ENCODE data around the gene NCKAP1.

The NCKAP1 gene

GRCh38 chr2:182951948-182952663, 86.2 kb downstream of the NCKAP1 start:
- peak; percentile 68 for DNase-seq (ENCODE audit: low spot score)

GRCh38 chr2:182950546-182950945, 87.7 kb downstream of the NCKAP1 start:
- DNase-seq (ENCODE audit: low spot score), result no peak

GRCh38 chr2:182949572-182950189, 88.6 kb downstream of the NCKAP1 start:
- peak; percentile 45 for DNase-seq (ENCODE audit: low spot score)

- DNase-seq (ENCODE audit: low spot score), result peak; percentile 33
Observed at GRCh38 chr2:182949052-182949451, 89.2 kb downstream of the NCKAP1 start.

- DNase-seq (ENCODE audit: low spot score), result no peak
Observed at GRCh38 chr2:182946958-182947369, 91.3 kb downstream of the NCKAP1 start.

GRCh38 chr2:182943339-182943738, 94.9 kb downstream of the NCKAP1 start:
- no peak for DNase-seq (ENCODE audit: low spot score)

GRCh38 chr2:182942756-182943155, 95.5 kb downstream of the NCKAP1 start:
- no peak for DNase-seq (ENCODE audit: low spot score)

- DNase-seq (ENCODE audit: low spot score), result no peak
Observed at GRCh38 chr2:182941919-182942318, 96.3 kb downstream of the NCKAP1 start.

- DNase-seq (ENCODE audit: low spot score), result no peak
Observed at GRCh38 chr2:182941121-182941722, 97.0 kb downstream of the NCKAP1 start.

- no peak for DNase-seq (ENCODE audit: low spot score)
Observed at GRCh38 chr2:182937870-182938269, 100.4 kb downstream of the NCKAP1 start.

- DNase-seq (ENCODE audit: low spot score), result no peak
Observed at GRCh38 chr2:182933629-182934028, 104.6 kb downstream of the NCKAP1 start.

GRCh38 chr2:182929972-182930371, 108.3 kb downstream of the NCKAP1 start:
- DNase-seq (ENCODE audit: low spot score), result no peak

- DNase-seq (ENCODE audit: low spot score), result no peak
Observed at GRCh38 chr2:182924306-182924705, 114.0 kb downstream of the NCKAP1 start.

- DNase-seq (ENCODE audit: low spot score), result no peak
Observed at GRCh38 chr2:182921234-182921633, 117.0 kb downstream of the NCKAP1 start.

GRCh38 chr2:182920631-182921056, 117.6 kb downstream of the NCKAP1 start:
- DNase-seq (ENCODE audit: low spot score), result no peak

GRCh38 chr2:182920089-182920488, 118.2 kb downstream of the NCKAP1 start:
- DNase-seq (ENCODE audit: low spot score), result no peak

GRCh38 chr2:182918961-182919652, 119.2 kb downstream of the NCKAP1 start:
- no peak for DNase-seq (ENCODE audit: low spot score)

GRCh38 chr2:182917924-182918323, 120.3 kb downstream of the NCKAP1 start:
- no peak for DNase-seq (ENCODE audit: low spot score)

- no peak for DNase-seq (ENCODE audit: low spot score)
Observed at GRCh38 chr2:182916417-182916816, 121.8 kb downstream of the NCKAP1 start.

- no peak for DNase-seq (ENCODE audit: low spot score)
Observed at GRCh38 chr2:182915369-182916326, 122.6 kb downstream of the NCKAP1 start.

- DNase-seq (ENCODE audit: low spot score), result no peak
Observed at GRCh38 chr2:182914852-182915251, 123.4 kb downstream of the NCKAP1 start.

GRCh38 chr2:182913064-182913463, 125.2 kb downstream of the NCKAP1 start:
- DNase-seq (ENCODE audit: low spot score), result no peak

All from activated CD4-positive, alpha-beta T cell treated with anti-CD3 and anti-CD28 coated beads, Interleukin-2, Interleukin-4, amounts not matched to agents 100 ng/mL and 50 ng/mL, durations not matched to agents 16 hours and 8 hours (primary cell).